ENCODE results near the gene PPT2. TPM values are rescaled to one million over a fixed set of nuclear protein-coding genes. Genes with fewer than 3 reads are reported as not detected.

The PPT2 gene
- total and polyA plus RNA-seq, 2 of the 13 experiments (the other 11 are each of a cell fraction or from before 2014, with no cell fraction given): 39.2 to 61.8 TPM

- TF ChIP-seq ZNF710 (CRISPR knock-in tag; IDR thresholded peaks at IDR 0.05; ENCODE audit: borderline replicate concordance) (0 out of 2 replicates have a peak, but pooled peaks have one; percentile 5), PAX8 (CRISPR knock-in tag; IDR thresholded peaks at IDR 0.05; ENCODE audit: borderline replicate concordance) (0 out of 2 replicates have a peak, but pooled peaks have one; percentile 52), REST (IDR thresholded peaks at IDR 0.05; ENCODE audit: borderline replicate concordance in 1 of 2, low read depth in 1 of 2, low read length in 2 of 2) (no peak), SAP130 (CRISPR knock-in tag; IDR thresholded peaks at IDR 0.05; ENCODE audit: low read depth) (peak; percentile 89), TEAD3 (CRISPR knock-in tag; optimal IDR thresholded peaks at IDR 0.05; ENCODE audit: borderline replicate concordance) (no peak), SP1 (IDR thresholded peaks at IDR 0.05) (no peak), SP1 (CRISPR knock-in tag; IDR thresholded peaks at IDR 0.05) (peak; percentile 24; the same call in 1 of the 2 replicates), CEBPG (CRISPR knock-in tag; IDR thresholded peaks at IDR 0.05) (peak; percentile 34; the same call in 1 of the 2 replicates), ELK4 (CRISPR knock-in tag; IDR thresholded peaks at IDR 0.05; ENCODE audit: borderline replicate concordance) (no peak), REL (CRISPR knock-in tag; conservative IDR thresholded peaks at IDR 0.05) (peak; percentile 43; the same call in 1 of the 2 replicates), ZNF552 (CRISPR knock-in tag; IDR thresholded peaks at IDR 0.05; ENCODE audit: borderline replicate concordance) (peak; percentile 71), ETV5 (CRISPR knock-in tag; IDR thresholded peaks at IDR 0.05; ENCODE audit: borderline replicate concordance) (peak; percentile 48), MYNN (CRISPR knock-in tag; IDR thresholded peaks at IDR 0.05; ENCODE audit: low read depth) (no peak), PRMT3 (CRISPR knock-in tag; IDR thresholded peaks at IDR 0.05; ENCODE audit: borderline replicate concordance, low read depth) (peak; percentile 27; the same call in 1 of the 2 replicates), MAX (IDR thresholded peaks at IDR 0.05) (peak; percentile 82), FUBP1 (CRISPR knock-in tag; IDR thresholded peaks at IDR 0.05; ENCODE audit: borderline replicate concordance) (0 out of 2 replicates have a peak, but pooled peaks have one; percentile 17), MXD1 (CRISPR knock-in tag; IDR thresholded peaks at IDR 0.05) (peak; percentile 81; the same call in 1 of the 2 replicates), SRF (IDR thresholded peaks at IDR 0.05; ENCODE audit: low read depth, low read length) (no peak), TGIF2 (CRISPR knock-in tag; IDR thresholded peaks at IDR 0.05) (peak; percentile 85; the same call in 1 of the 2 replicates), KDM5A (IDR thresholded peaks at IDR 0.05; ENCODE audit: borderline replicate concordance, low read length) (no peak; the same call in 1 of the 2 replicates)
Measured at GRCh38 chr6:32154514-32155161, 697 bp downstream of the PPT2 start (continued).
